ENCODE data around the gene TFF2. TPM values are rescaled to one million over a fixed set of nuclear protein-coding genes. Genes with fewer than 3 reads are reported as not detected.

TFF2 gene
- total RNA-seq, 3 donors from 2014 or later, result 1.1 to 1.7 TPM; not detected in 1

DNA sequence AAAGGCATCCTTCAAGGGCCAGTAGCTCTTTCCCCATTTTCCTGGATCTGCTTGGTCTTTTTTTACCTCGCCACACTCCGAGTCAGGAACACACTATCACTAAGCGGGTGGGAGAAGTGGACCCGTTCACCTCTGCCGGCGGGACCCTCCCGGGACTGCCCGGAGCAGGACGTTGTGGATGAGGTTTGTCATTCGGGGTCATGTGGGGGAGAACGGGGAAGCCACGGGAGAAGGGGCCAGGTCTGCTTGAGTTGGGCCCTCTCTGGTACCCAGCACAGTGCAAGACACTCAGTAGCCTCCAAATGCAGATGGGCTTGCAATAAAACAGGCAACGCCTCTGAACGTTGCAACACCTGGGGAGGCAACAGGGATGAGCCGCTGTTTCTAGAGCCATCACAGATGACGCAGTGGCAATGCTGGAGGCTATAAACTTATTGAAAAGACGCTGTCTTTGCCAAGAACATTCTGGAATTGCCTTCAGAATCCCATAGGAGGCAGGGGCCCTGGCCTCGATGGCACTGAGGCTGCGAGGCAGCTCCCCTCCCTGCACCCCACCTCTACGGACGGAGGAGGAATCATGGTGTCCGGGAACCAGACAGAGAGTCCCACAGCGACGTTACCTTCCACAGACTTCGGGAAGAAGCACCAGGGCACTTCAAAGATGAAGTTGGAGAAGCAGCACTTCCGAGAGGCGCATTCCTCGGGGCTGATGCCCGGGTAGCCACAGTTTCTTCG, 3.8 kb downstream of the TFF2 start:
- no peaks in the 10 kb centered on the region for H3K36me3 ChIP-seq (ENCODE audit: low read depth)
- H3K4me1 ChIP-seq (ENCODE audit: low read depth), result no peaks in the 10 kb centered on the region
- TF ChIP-seq, protein P1, sequence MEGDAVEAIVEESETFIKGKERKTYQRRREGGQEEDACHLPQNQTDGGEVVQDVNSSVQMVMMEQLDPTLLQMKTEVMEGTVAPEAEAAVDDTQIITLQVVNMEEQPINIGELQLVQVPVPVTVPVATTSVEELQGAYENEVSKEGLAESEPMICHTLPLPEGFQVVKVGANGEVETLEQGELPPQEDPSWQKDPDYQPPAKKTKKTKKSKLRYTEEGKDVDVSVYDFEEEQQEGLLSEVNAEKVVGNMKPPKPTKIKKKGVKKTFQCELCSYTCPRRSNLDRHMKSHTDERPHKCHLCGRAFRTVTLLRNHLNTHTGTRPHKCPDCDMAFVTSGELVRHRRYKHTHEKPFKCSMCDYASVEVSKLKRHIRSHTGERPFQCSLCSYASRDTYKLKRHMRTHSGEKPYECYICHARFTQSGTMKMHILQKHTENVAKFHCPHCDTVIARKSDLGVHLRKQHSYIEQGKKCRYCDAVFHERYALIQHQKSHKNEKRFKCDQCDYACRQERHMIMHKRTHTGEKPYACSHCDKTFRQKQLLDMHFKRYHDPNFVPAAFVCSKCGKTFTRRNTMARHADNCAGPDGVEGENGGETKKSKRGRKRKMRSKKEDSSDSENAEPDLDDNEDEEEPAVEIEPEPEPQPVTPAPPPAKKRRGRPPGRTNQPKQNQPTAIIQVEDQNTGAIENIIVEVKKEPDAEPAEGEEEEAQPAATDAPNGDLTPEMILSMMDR (IDR thresholded peaks at IDR 0.05), result no peak
- H3K9me3 ChIP-seq, result no peaks in the 10 kb centered on the region
- H3K4me3 ChIP-seq, result no peak overlapping the region
- DNase-seq (no peak), ATAC-seq (peak; percentile 35)
- intact Hi-C loops (cut with DNase I, micrococcal nuclease), result no loop called here

DNA sequence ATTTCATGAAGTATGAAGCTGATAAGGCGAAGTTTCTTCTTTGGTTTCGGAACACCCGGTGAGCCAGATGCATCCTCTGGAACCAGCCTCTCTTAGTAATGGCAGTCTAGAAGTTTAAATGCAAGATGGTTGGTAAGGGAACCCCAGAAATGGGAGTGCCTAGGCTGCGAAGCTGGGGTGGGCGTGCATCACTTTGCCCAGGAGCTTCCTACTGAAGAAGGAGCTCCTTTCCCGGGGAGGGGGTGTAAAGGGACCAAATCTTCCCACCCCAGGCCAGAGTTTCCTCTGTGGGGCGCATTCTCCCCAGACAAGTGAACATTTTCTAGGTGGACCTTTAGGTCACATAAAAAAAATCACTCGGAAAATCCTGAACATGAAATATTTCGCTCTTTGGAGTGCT, 4.4 kb downstream of the TFF2 start:
- H3K9me3 ChIP-seq, result no peaks in the 10 kb centered on the region
- no peaks in the 10 kb centered on the region for H3K4me1 ChIP-seq (ENCODE audit: low read depth)
- H3K4me3 ChIP-seq, result no peak overlapping the region
- no peaks in the 10 kb centered on the region for H3K36me3 ChIP-seq (ENCODE audit: low read depth)
- TF ChIP-seq, protein P1 (IDR thresholded peaks at IDR 0.05), result no peak
- DNase-seq (no peak), ATAC-seq (no peak)
- intact Hi-C loops (cut with DNase I, micrococcal nuclease), result no loop called here

DNA sequence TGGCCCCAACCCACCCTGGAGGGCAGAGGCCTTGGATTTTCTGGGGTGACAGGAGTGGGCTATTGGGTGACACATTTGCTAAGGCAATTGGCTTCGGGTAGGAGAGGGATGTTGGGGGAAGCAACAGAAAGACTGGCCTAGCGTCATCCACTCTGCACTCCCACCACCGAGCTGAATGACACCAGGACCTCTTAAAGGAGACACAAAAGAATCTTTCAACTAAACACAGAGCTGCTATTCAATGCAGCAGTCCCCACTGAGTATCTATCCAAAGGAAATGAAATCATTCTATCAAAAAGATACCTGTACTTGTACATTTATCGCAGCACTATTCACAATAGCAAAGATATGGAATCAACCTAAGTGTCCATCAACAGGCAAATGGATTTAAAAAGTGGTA, 6.2 kb downstream of the TFF2 start:
- DNase-seq, result no peak
- Histone ChIP-seq H3K4me3 (no peak overlapping the region), H3K4me1 (ENCODE audit: low read depth) (no peaks in the 10 kb centered on the region), H3K36me3 (ENCODE audit: low read depth) (no peaks in the 10 kb centered on the region), H3K9me3 (no peaks in the 10 kb centered on the region)
- intact Hi-C loops (cut with DNase I, micrococcal nuclease), result no loop called here
- no peak for ATAC-seq
- TF ChIP-seq, protein P1 (IDR thresholded peaks at IDR 0.05), result no peak

DNA sequence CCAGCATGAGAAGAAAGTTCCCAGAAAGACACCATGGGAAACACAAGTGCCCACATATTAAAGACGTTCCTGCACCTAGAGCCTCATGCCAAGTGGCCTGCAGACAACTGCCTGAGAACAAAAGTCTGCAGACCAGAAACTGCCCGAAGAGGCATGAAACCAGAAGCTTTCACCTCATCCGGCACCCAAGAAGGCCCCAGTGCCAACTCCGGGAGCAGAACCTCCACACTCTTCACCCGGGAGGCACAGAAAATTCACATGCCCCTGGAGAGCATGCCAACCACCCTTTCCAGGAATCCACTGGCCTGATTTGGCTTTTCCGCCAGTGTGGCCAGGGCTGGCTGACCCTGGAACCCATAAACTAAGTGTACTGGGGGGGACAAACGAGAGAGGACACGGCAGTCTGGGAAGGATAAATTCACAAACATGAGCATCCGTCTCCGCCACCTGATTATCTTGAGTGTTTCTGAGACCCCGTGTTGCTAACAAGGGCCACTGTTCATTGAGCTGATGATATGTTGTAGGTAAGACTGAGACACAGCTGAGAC, 6.8 kb downstream of the TFF2 start:
- TF ChIP-seq, protein P1 (IDR thresholded peaks at IDR 0.05), result no peak
- intact Hi-C loops (cut with DNase I, micrococcal nuclease), result no loop called here
- no peak overlapping the region for H3K4me3 ChIP-seq
- no peaks in the 10 kb centered on the region for H3K9me3 ChIP-seq
- DNase-seq, result no peak
- ATAC-seq, result no peak
- no peaks in the 10 kb centered on the region for H3K4me1 ChIP-seq (ENCODE audit: low read depth)
- no peaks in the 10 kb centered on the region for H3K36me3 ChIP-seq (ENCODE audit: low read depth)

DNA sequence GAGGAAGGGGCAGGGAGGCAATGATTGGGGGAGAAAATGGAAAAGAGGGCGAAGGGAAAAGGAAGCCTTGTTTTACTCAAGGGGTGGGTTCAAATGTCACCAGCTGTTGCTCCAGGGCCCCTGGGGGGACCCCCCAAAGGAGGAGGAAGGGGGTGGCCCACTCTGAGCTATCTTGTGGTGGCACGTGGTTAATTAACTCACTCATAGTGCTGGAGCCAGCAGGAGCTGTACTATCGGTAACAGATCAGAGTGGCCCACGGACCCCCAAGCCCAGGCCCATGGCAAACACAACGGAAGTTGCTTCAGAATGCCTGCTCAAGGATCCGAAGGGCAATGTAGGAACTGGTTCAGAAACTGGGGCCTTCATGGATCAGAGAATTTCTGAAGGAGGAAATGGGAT, 7.2 kb downstream of the TFF2 start:
- intact Hi-C loops (cut with DNase I, micrococcal nuclease), result no loop called here
- no peaks in the 10 kb centered on the region for H3K4me1 ChIP-seq (ENCODE audit: low read depth)
- H3K9me3 ChIP-seq, result no peaks in the 10 kb centered on the region
- DNase-seq, result no peak
- TF ChIP-seq, protein P1 (IDR thresholded peaks at IDR 0.05), result no peak
- no peak overlapping the region for H3K4me3 ChIP-seq
- no peaks in the 10 kb centered on the region for H3K36me3 ChIP-seq (ENCODE audit: low read depth)
- ATAC-seq, result no peak
